ENCODE data around the gene NAGPA. TPM values are rescaled to one million over a fixed set of nuclear protein-coding genes. Genes with fewer than 3 reads are reported as not detected.

The NAGPA gene
- total and polyA plus RNA-seq, 2 of the 8 experiments (the other 6 are each of a cell fraction or from before 2014, with no cell fraction given) = 10.1 to 13.2 TPM

- ChIA-PET CTCF (ENCODE audit: partially characterized antibody) (interaction anchor here (1.2 to 4.1 kb wide), 5 partner anchors 10 to 71 kb away, joined by 3 to 25 read pairs (median 5); no protein-coding TSS in a partner anchor), POLR2A (ENCODE audit: partially characterized antibody) (interaction anchor here (0.8 kb wide), 1 partner anchor 23 kb away, joined by 3 read pairs; no protein-coding TSS in a partner anchor)
- Histone ChIP-seq H3K9ac (replicated peaks in 1 of 4; ENCODE audit: extremely low read depth in 1 of 4, low read depth in 3 of 4, low read length in 3 of 4) (no peak overlapping the region), H3K56ac (replicated peaks; ENCODE audit: insufficient read length, low read depth, low read length) (no peak overlapping the region), H4K91ac (replicated peaks; ENCODE audit: insufficient read length, low read length) (no peak overlapping the region), H3K4ac (replicated peaks; ENCODE audit: insufficient read length, low read depth, low read length) (no peak overlapping the region), H3K9me3 (ENCODE audit: insufficient read depth in 2 of 2, low read depth in 1 of 2, low read length in 1 of 2) (no peaks in the 10 kb centered on the region), H2AFZ (ENCODE audit: low read length) (no peak overlapping the region), H3K4me3 (ENCODE audit: extremely low read depth in 1 of 4, insufficient read depth in 2 of 4, low read depth in 3 of 4, low read length in 4 of 4) (no peak overlapping the region), H3K27ac (ENCODE audit: low read depth, low read length) (no peak overlapping the region), H3K23me2 (ENCODE audit: low read depth, low read length) (peaks cover 12% of the 10 kb centered on the region), H3K14ac (ENCODE audit: insufficient read length) (no peak overlapping the region), H4K20me1 (replicated peaks in 1 of 2; ENCODE audit: control insufficient read depth in 1 of 2, insufficient read depth in 2 of 2, low read length in 2 of 2) (no peaks in the 10 kb centered on the region), H2BK120ac (replicated peaks; ENCODE audit: low read depth, low read length) (no peak overlapping the region), H3K4me2 (ENCODE audit: insufficient read depth in 1 of 2, low read depth in 2 of 2, low read length in 2 of 2) (no peak overlapping the region), H4K8ac (ENCODE audit: extremely low read depth, insufficient read depth, low read length) (no peak overlapping the region), H3K36me3 (ENCODE audit: control insufficient read depth in 2 of 4, insufficient read depth in 4 of 4, low read length in 3 of 4) (no peaks in the 10 kb centered on the region), H3K23ac (ENCODE audit: insufficient read length) (no peak overlapping the region), H2BK5ac (ENCODE audit: low read depth, low read length) (no peak overlapping the region), H3K18ac (ENCODE audit: extremely low read depth, low read length) (no peak overlapping the region), H3K27me3 (replicated peaks in 1 of 4; ENCODE audit: control insufficient read depth in 3 of 4, extremely low read depth in 1 of 4, insufficient read depth in 3 of 4, low read length in 3 of 4) (peaks cover 0 to 6% (median 5%) of the 10 kb centered on the region in 4 experiments; a peak in 3 of 7 replicates), H2BK20ac (ENCODE audit: low read length) (no peak overlapping the region), H4K5ac (ENCODE audit: insufficient read length, low read depth, low read length) (no peak overlapping the region), H2BK12ac (ENCODE audit: low read depth, low read length) (no peak overlapping the region), H3K79me1 (ENCODE audit: low read depth, low read length) (no peaks in the 10 kb centered on the region), H3K4me1 (replicated peaks in 1 of 4; ENCODE audit: control insufficient read depth in 3 of 4, insufficient read depth in 4 of 4, low read length in 3 of 4) (peaks cover 0 to 5% (median 3%) of the 10 kb centered on the region in 4 experiments; a peak in 6 of 7 replicates), H2BK15ac (ENCODE audit: low read length) (no peak overlapping the region), H2AK5ac (ENCODE audit: low read depth, low read length) (no peak overlapping the region), H3K79me2 (ENCODE audit: control insufficient read depth in 1 of 2, insufficient read depth in 2 of 2, low read length in 2 of 2) (no peaks in the 10 kb centered on the region)
- DNase-seq (ENCODE audit: low read depth in 1 of 2, low spot score in 2 of 2) = no peak
- no peak for FAIRE-seq
- TF ChIP-seq TBP (IDR thresholded peaks at IDR 0.05; ENCODE audit: low read depth, low read length) (no peak), RBBP5 (IDR thresholded peaks at IDR 0.05; ENCODE audit: borderline replicate concordance, low read depth, low read length) (no peak), JUND (IDR thresholded peaks at IDR 0.05; ENCODE audit: low read length) (no peak), SP2 (IDR thresholded peaks at IDR 0.05; ENCODE audit: low read length) (no peak), NANOG (IDR thresholded peaks at IDR 0.05; ENCODE audit: insufficient read depth, low read depth, low read length, poor library complexity, severe bottlenecking) (no peak)
- TF ChIP-seq, protein P1, sequence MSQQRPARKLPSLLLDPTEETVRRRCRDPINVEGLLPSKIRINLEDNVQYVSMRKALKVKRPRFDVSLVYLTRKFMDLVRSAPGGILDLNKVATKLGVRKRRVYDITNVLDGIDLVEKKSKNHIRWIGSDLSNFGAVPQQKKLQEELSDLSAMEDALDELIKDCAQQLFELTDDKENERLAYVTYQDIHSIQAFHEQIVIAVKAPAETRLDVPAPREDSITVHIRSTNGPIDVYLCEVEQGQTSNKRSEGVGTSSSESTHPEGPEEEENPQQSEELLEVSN (IDR thresholded peaks at IDR 0.05) = no peak
- WGBS, 2 experiments (ENCODE audit: extremely low coverage in 1 of 2, insufficient coverage in 1 of 2, insufficient read length in 1 of 2, insufficient replicate concordance in 2 of 2, low coverage in 1 of 2, low lambda C conversion rate in 2 of 2, missing lambda C conversion rate in 1 of 2) = 81% methylated on average over 10 of the region's 12 CpGs; no CpG with 5 or more reads in 1 of the 2 experiments
Observed at GRCh38 chr16:5030251-5030870, 3.4 kb downstream of the NAGPA start.

All from H1 (cell line).